GM06990 (cell line): ENCODE results near the gene LRMDA.
"Not testable (repeated sequence)": the region's sequence is repeated elsewhere in the genome, so short reads cannot be mapped to it uniquely, and the experiment has no call there.

ENCODE experiments used
- DNase-seq: peaks from one replicate; pipeline ENCODE4 v3.0.0-alpha.2; 2011; ENCODE audit not compliant: insufficient read length; ENCODE audit errors: extremely low read depth
- H3K27me3 ChIP-seq: replicated peaks from 2 replicates; pipeline ENCODE4 v1.6.0; 2011; ENCODE audit warnings: low read length; ENCODE audit not compliant: control insufficient read depth, insufficient read depth
- H3K36me3 ChIP-seq: 2 replicates; pipeline ENCODE4 v1.5.1; 2011; ENCODE audit warnings: low read length; ENCODE audit not compliant: control insufficient read depth, insufficient read depth
- H3K4me3 ChIP-seq: replicated peaks from 2 replicates; pipeline ENCODE4 v1.5.1; 2011; ENCODE audit warnings: low read depth, mild to moderate bottlenecking, control low read depth, low read length
- CTCF ChIP-seq: IDR thresholded peaks from 2 replicates; pipeline ENCODE4 v1.5.1; 2011; ENCODE audit warnings: low read length, control low read depth, mild to moderate bottlenecking, inconsistent platforms; ENCODE audit not compliant: insufficient read depth, poor library complexity, severe bottlenecking

LRMDA gene

GRCh38 chr10:75739414-75740143, 308.2 kb downstream of the LRMDA start:
- no peak for TF ChIP-seq CTCF
- Histone ChIP-seq H3K4me3 (no peak overlapping the region), H3K27me3 (no peaks in the 10 kb centered on the region; the same call in 1 of the 2 replicates), H3K36me3 (no peaks in the 10 kb centered on the region)
- no peak for DNase-seq

GRCh38 chr10:75740541-75740940, 309.1 kb downstream of the LRMDA start:
- Histone ChIP-seq H3K36me3 (no peaks in the 10 kb centered on the region), H3K27me3 (no peaks in the 10 kb centered on the region), H3K4me3 (no peak overlapping the region)
- no peak for TF ChIP-seq CTCF
- no peak for DNase-seq

GRCh38 chr10:75742355-75742754, 310.9 kb downstream of the LRMDA start:
- no peaks in the 10 kb centered on the region for H3K36me3 ChIP-seq
- H3K4me3 ChIP-seq = no peak overlapping the region
- TF ChIP-seq CTCF = no peak
- H3K27me3 ChIP-seq = no peaks in the 10 kb centered on the region
- no peak for DNase-seq

- no peaks in the 10 kb centered on the region for H3K27me3 ChIP-seq
- no peak overlapping the region for H3K4me3 ChIP-seq
- no peak for TF ChIP-seq CTCF
- DNase-seq = no peak
- no peaks in the 10 kb centered on the region for H3K36me3 ChIP-seq
These were observed 311.9 kb downstream of the LRMDA start for GRCh38 chr10:75743291-75743778.

GRCh38 chr10:75744261-75744660, 312.8 kb downstream of the LRMDA start:
- no peak for TF ChIP-seq CTCF
- no peak for DNase-seq
- H3K36me3 ChIP-seq = no peaks in the 10 kb centered on the region
- H3K4me3 ChIP-seq = no peak overlapping the region
- H3K27me3 ChIP-seq = no peaks in the 10 kb centered on the region

- DNase-seq = no peak
- TF ChIP-seq CTCF = no peak
- no peak overlapping the region for H3K4me3 ChIP-seq
- H3K27me3 ChIP-seq = no peaks in the 10 kb centered on the region
- H3K36me3 ChIP-seq = no peaks in the 10 kb centered on the region
These were observed 314.9 kb downstream of the LRMDA start for GRCh38 chr10:75746356-75746755.

DNA sequence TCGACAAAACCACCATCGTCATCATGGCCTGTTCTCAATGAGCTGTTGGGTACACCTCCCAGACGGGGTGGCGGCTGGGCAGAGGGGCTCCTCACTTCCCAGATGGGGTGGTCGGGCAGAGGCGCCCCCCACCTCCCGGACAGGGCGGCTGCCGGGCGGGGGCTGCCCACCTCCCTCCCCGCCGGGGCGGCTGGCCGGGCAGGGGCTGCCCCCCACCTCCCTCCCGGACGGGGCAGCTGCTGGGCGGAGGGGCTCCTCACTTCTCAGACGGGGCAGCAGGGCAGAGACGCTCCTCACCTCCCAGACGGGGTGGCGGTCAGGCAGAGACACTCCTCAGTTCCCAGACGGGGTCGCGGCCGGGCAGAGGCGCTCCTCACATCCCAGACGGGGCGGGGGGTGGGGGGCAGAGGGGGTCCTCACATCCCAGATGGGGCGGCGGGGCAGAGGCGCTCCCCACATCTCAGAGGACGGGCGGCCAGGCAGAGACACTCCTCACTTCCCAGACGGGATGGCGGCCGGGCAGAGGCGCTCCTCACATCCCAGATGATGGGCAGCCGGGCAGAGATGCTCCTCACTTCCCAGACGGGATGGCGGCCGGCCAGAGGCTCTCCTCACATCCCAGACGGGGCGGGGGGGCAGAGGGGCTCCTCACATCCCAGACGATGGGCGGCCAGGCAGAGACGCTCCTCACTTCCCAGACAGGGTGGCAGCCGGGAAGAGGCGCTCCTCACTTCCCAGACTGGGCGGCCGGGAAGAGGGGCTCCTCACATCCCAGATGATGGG, 318.9 kb downstream of the LRMDA start:
- not testable (repeated sequence) for H3K4me3 ChIP-seq, H3K36me3 ChIP-seq, DNase-seq, H3K27me3 ChIP-seq
